ENCODE measurements around the gene FSTL5.

- no peak for TF ChIP-seq EZH2 (IDR thresholded peaks at IDR 0.05; ENCODE audit: insufficient read depth, poor library complexity, severe bottlenecking)
- no peak for TF ChIP-seq EZH2phosphoT487 (IDR thresholded peaks at IDR 0.05; ENCODE audit: insufficient read depth, low read depth)
These were observed 256.8 kb downstream of the FSTL5 start for GRCh38 chr4:161906836-161907589.

All from GM23248 (cell line).